GM23338 (cell line): Measurements from ENCODE around the gene MAGI1. TPM values are rescaled to one million over a fixed set of nuclear protein-coding genes. Genes with fewer than 3 reads are reported as not detected.

Source experiments
- ETS1 ChIP-seq: IDR thresholded peaks from 2 replicates; pipeline ENCODE4 v1.6.1; 2016; ENCODE audit warnings: antibody characterized with exemption
- REST ChIP-seq: IDR thresholded peaks from one replicate; pipeline ENCODE4 v1.6.1; 2018; ENCODE audit warnings: antibody characterized with exemption; ENCODE audit not compliant: unreplicated experiment
- STAT1 ChIP-seq: IDR thresholded peaks from one replicate; pipeline ENCODE4 v1.6.1; 2016; ENCODE audit warnings: antibody characterized with exemption; ENCODE audit not compliant: unreplicated experiment
- ZNF462 ChIP-seq: fragments of 250-450 bp; sonication (Bioruptor Pico); IDR thresholded peaks from 2 replicates; pipeline ENCODE4 v1.5.0; 2020; ENCODE audit warnings: mild to moderate bottlenecking, moderate library complexity
- polyA plus RNA-seq: library from polyadenylated mRNA; unstranded; fragments of >200 nt; fragmentation: Nextera tagmentation; extraction: Ambion mirVana; gene quantifications from 2 replicates; pipeline ENCODE4 v1.2.1, GENCODE V29; 2016
- total RNA-seq: library from RNA; depleted of rRNA; stranded (reverse); fragments of >200 nt; shearing (Covaris generic); gene quantifications from 2 replicates; pipeline ENCODE4 v1.2.3, GENCODE V29; 2014

The MAGI1 gene
- total and polyA plus RNA-seq, 2 experiments from 2014 or later: 27.4 to 71.2 TPM

- TF ChIP-seq REST: no peak
- TF ChIP-seq ETS1: no peak
- TF ChIP-seq ZNF462 (CRISPR knock-in tag): no peak
- TF ChIP-seq STAT1: no peak
These were observed 211.6 kb downstream of the MAGI1 start (continued) for GRCh38 chr3:65827076-65827475.
